Thymus (tissue), 11 donors: ENCODE results near the gene PIEZO2. TPM values are rescaled to one million over a fixed set of nuclear protein-coding genes. Genes with fewer than 3 reads are reported as not detected.

Source experiments
- DNase-seq, 9 donors: peaks; one replicate each; pipeline ENCODE4 v3.0.0-alpha.2; 2013; ENCODE audit warnings: low spot score in 9 of 9, low read depth in 6 of 9, missing footprints in 1 of 9
- H3K27ac ChIP-seq, 2 donors: one replicate each; pipeline ENCODE4 v1.5.1; 2013; ENCODE audit warnings: control low read depth in 1 of 2, low read depth in 1 of 2, low read length in 1 of 2, mild to moderate bottlenecking in 1 of 2, moderate library complexity in 1 of 2
- H3K27me3 ChIP-seq, 2 donors: one replicate each; pipeline ENCODE4 v1.5.1; 2013; ENCODE audit warnings: low read length in 1 of 2; ENCODE audit not compliant: control insufficient read depth in 2 of 2, insufficient read depth in 1 of 2
- H3K36me3 ChIP-seq, 2 donors: one replicate each; pipeline ENCODE4 v1.5.1; 2013; ENCODE audit warnings: low read length in 1 of 2, mild to moderate bottlenecking in 1 of 2, moderate library complexity in 1 of 2; ENCODE audit not compliant: control insufficient read depth in 2 of 2, insufficient read depth in 2 of 2
- H3K4me1 ChIP-seq, 2 donors: one replicate each; pipeline ENCODE4 v1.5.1; 2013; ENCODE audit warnings: low read length in 2 of 2; ENCODE audit not compliant: control insufficient read depth in 2 of 2, insufficient read depth in 2 of 2
- H3K4me3 ChIP-seq, 2 donors: one replicate each; pipeline ENCODE4 v1.5.1; 2013; ENCODE audit warnings: low read length in 2 of 2, control low read depth in 1 of 2, mild to moderate bottlenecking in 1 of 2
- H3K9me3 ChIP-seq, 2 donors: one replicate each; pipeline ENCODE4 v1.5.1; 2013; ENCODE audit warnings: low read length in 1 of 2, mild to moderate bottlenecking in 1 of 2; ENCODE audit not compliant: control insufficient read depth in 2 of 2, insufficient read depth in 1 of 2
- WGBS: extraction: QIAGEN DNeasy Blood & Tissue Kit; methylation state at CpG from one replicate; pipeline ENCODE4 v1.1.7; 2013; 5-methylcytosine and 5-hydroxymethylcytosine counted together
- polyA plus RNA-seq: library from polyadenylated mRNA; stranded (reverse); fragments of 200-250 nt; gene quantifications from one replicate; pipeline ENCODE4 v1.2.3, GENCODE V29; 2013
- total RNA-seq: library from RNA; stranded (reverse); fragments of 120-200 nt; gene quantifications from one replicate; pipeline ENCODE4 v1.2.4, GENCODE V29; 2013
- donor health status: healthy.

Gene PIEZO2
- total and polyA plus RNA-seq, 2 donors = 1.5 to 3.2 TPM

DNA sequence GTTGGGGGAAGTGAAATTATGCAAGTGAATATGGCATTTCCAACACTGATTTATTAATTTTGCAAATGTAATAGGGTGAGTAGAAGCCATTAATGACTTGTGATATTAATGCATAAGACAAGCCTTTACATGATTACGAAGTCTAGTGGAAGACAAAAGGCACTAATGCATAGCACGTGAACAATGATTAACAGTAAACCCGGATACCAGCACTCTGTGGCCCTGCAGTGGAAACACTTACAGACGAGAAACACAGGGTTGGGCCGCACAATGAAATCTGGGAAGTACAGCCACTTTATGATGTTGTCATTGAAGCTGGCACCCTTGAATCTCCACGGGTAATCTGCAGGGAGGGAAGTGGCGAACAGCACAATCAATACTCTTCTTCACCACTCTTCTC is 390.1 kb downstream of the PIEZO2 start:
- H3K9me3 ChIP-seq = no peaks in the 10 kb centered on the region
- H3K36me3 ChIP-seq = no peaks in the 10 kb centered on the region
- H3K4me3 ChIP-seq = no peak overlapping the region
- no peaks in the 10 kb centered on the region for H3K27me3 ChIP-seq
- H3K27ac ChIP-seq = no peak overlapping the region
- 96% methylated on average over 7 of the region's 7 CpGs for WGBS
- DNase-seq = no peak
- no peaks in the 10 kb centered on the region for H3K4me1 ChIP-seq

- DNase-seq = no peak
- Histone ChIP-seq H3K27ac (no peak overlapping the region), H3K27me3 (no peaks in the 10 kb centered on the region), H3K9me3 (no peaks in the 10 kb centered on the region), H3K4me1 (no peaks in the 10 kb centered on the region), H3K36me3 (no peaks in the 10 kb centered on the region), H3K4me3 (no peak overlapping the region)
- WGBS = 97% methylated on average over 6 of the region's 6 CpGs
These were observed 391.4 kb downstream of the PIEZO2 start for GRCh38 chr18:10757946-10758345.

DNA sequence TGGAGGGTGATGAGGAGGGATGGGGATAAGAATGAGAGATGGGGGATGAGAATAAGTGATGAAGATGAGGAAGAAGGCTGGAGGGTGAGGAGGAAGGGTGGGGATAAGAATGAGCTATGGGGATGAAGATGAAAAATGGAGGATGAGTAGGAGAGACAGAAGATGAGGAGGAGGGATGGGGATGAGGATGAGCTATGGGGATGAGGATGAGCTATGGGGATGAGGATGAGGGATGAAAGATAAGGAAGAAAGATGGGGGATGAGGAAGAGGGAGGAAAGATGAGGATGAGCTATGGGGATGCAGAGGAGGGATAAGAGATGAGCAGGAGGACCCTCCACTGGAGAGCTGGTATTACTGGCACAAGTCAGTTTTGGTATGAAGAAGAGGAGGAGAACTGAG is 392.0 kb downstream of the PIEZO2 start:
- DNase-seq = no peak
- Histone ChIP-seq H3K36me3 (no peaks in the 10 kb centered on the region), H3K4me3 (no peak overlapping the region)

DNA sequence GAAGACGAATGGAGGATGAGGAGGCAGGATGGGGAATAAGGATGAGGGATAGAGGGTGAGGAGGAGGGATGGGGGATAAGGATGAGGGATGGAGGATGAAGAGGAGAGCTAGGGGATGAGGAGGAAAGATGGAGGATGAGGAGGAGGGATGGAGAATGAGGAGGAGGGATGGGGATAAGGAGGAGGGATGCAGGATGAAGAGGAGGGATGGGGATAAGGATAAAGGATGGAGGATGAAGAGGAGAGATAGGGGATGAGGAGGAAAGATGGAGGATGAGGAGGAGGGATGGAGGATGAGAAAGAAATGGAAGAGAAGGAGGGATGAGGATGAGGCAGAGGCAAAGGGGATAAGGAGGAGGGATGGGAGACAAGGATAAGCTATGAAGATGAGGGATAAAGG is 393.5 kb downstream of the PIEZO2 start:
- Histone ChIP-seq H3K27ac (no peak overlapping the region), H3K36me3 (no peaks in the 10 kb centered on the region), H3K27me3 (no peaks in the 10 kb centered on the region), H3K9me3 (no peaks in the 10 kb centered on the region), H3K4me1 (no peaks in the 10 kb centered on the region), H3K4me3 (no peak overlapping the region)
- no peak for DNase-seq
- 90% methylated on average over 1 of the region's 1 CpG for WGBS

More for the DNA sequence above, 392.0 kb downstream of the PIEZO2 start:
- Histone ChIP-seq H3K27me3 (no peaks in the 10 kb centered on the region), H3K27ac (no peak overlapping the region), H3K4me1 (no peaks in the 10 kb centered on the region), H3K9me3 (no peaks in the 10 kb centered on the region)

DNA sequence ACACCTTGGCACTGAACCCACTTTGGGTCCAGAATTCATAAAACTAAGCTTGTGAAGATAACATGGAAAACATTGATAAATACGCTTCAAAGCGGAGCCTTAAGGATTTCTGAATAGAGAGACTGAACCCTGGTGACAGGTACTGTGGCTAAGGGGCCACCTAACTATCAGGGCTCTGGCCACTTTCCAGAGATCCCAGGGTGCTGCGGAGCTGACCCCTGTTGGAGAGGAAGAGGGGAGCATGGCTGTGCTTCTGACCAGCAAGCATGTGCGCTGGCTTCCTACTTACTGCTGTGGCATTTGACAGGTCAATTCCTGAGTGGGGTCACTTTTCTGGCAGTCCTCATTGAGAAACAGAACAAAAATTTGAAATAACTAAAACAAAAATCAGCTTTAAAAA is 395.2 kb downstream of the PIEZO2 start:
- Histone ChIP-seq H3K9me3 (no peaks in the 10 kb centered on the region), H3K36me3 (no peaks in the 10 kb centered on the region), H3K4me1 (no peaks in the 10 kb centered on the region), H3K27ac (no peak overlapping the region), H3K27me3 (no peaks in the 10 kb centered on the region), H3K4me3 (no peak overlapping the region)
- no peak for DNase-seq
- 98% methylated on average over 4 of the region's 4 CpGs for WGBS

DNA sequence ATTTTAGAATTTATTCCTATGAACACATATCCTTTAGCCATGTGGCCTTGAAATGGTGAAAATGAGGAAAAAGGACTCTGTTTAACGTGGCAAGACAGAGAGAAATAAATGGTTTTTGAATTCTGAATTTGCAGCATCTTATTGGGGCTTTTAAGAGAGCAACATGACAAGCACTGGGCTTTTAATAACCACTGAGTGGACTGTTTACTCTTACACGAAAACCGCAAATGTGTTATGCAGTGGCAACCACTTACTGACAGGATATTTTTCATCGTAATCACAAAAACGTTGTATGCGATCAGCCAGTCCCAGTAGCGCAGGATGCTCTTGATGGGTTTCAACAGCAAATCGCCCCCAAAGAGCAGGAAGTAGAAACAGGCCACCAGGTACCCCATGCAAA is 397.0 kb downstream of the PIEZO2 start:
- no peak for DNase-seq
- Histone ChIP-seq H3K27me3 (no peaks in the 10 kb centered on the region), H3K27ac (no peak overlapping the region), H3K9me3 (no peaks in the 10 kb centered on the region), H3K4me3 (no peak overlapping the region), H3K4me1 (no peaks in the 10 kb centered on the region), H3K36me3 (no peaks in the 10 kb centered on the region)
- 90% methylated on average over 8 of the region's 8 CpGs for WGBS

DNA sequence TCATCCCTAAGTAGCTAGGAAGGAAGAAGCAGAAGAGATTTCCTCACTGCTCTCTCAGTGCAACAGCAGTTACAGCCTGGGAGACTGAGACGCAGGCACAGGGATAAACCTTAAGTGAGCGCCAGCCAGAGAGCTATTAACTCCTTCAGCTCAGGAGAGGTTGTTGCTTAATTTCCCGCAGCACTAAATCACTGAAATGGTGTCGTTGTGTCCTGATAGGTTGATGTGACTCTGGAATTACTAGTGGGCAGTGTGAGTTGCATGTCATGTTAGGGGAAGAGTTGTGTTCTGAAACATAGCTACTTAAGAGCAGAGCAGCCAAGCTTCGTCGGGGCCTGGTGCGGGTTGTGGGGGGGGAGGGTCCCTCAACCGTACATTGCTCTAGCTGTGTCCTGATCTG is 397.7 kb downstream of the PIEZO2 start:
- no peaks in the 10 kb centered on the region for H3K4me1 ChIP-seq
- H3K36me3 ChIP-seq = no peaks in the 10 kb centered on the region
- no peak overlapping the region for H3K27ac ChIP-seq
- H3K9me3 ChIP-seq = no peaks in the 10 kb centered on the region
- no peak for DNase-seq
- WGBS = 95% methylated on average over 8 of the region's 8 CpGs
- H3K27me3 ChIP-seq = no peaks in the 10 kb centered on the region
- H3K4me3 ChIP-seq = no peak overlapping the region

DNA sequence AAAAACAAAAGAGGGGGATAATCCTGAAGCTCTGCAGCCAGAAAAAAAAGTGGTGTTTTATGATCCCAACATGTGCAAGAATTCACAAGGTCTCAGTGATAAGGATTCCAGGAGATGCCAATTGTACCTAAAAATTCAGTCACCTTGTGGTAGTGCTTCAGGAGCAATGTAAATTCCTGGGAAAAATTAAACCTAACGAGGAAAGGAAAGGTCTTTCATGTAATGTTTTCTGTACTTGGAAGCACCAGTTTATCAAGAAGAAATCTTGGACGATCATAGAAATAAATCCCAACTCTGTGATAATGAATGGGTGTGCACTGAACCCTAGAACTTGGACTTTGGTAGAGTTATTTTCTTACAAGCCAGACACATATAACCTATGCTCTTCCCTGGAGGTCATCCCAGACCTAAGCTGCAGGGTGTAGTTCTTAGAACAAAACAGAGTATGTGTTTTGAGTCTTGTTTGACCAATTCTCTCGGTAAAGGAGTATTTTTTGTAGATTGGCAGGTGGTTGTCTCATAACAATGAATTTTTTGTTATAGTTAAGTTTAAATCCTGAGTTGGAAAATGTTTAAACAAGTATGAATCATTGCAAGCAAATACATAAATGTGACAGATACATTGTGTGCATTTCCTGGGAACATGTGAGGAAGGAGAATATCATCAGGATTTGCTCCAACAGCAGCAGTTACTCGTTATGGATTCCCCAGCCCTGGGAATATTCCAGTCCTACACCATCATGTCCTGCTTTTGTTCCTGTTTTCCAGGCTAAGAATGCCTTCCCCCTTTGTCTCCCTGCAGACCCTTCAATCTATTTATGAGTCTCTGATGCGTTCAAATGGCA is 399.0 kb downstream of the PIEZO2 start:
- Histone ChIP-seq H3K36me3 (no peaks in the 10 kb centered on the region), H3K4me1 (no peaks in the 10 kb centered on the region), H3K4me3 (no peak overlapping the region), H3K27ac (no peak overlapping the region), H3K27me3 (no peaks in the 10 kb centered on the region), H3K9me3 (no peaks in the 10 kb centered on the region)
- no peak for DNase-seq
- 82% methylated on average over 5 of the region's 5 CpGs for WGBS

DNA sequence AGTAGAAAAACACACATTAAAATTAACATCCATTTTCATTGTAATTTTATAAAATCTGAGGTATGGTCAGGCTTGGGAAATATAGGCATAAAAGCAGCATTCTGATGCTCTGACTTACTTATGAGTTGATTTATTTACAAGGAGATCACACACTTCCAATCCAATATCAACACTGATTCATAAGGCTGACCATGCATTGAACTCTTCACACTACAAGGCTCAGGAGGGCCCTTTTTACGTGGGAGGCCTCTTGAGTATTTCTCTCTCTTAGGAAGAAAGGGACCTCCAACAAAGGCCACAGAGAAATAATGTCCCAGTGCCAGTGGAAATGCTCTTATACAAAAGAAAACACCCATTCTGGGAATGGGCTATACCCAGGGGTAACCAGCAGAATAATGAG is 400.7 kb downstream of the PIEZO2 start:
- no peaks in the 10 kb centered on the region for H3K36me3 ChIP-seq
- WGBS = 95% methylated on average over 1 of the region's 1 CpG
- H3K9me3 ChIP-seq = no peaks in the 10 kb centered on the region
- no peak overlapping the region for H3K4me3 ChIP-seq
- H3K4me1 ChIP-seq = no peaks in the 10 kb centered on the region
- H3K27ac ChIP-seq = no peak overlapping the region
- no peak for DNase-seq
- no peaks in the 10 kb centered on the region for H3K27me3 ChIP-seq
